ENCODE measurements around the gene LRP2BP.

Gene LRP2BP

DNA sequence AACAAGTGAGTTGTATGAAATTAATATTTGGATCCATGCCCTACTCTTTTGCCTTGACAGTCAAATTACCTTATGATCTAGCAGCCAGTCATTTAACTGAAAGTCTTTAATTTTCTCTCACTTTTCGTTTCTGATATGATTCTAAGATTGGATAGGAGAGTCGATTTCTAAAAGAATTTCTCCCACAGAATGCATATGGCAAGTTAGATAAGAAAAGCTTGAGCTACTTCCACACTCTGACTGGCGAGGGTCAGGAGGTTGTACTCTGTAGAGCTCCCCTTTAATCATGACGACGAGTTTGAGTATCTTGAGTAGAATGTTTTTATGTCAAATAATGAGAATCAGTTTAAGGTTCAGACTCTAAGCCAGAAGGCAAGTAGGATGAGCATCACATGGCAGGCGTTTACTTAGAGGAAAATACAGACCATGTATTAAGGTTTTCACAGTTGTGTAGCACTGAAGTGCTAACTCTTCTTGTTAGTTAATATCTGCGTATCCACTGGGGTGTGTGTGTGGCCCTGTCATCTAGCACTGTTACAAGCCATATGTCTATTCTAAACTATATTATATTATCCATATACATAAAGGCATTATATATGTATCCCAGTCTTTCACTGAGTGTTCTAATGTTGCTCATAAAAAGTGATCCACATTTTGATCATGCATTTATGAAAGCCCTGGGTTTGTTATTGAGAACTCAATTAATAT, 37.8 kb downstream of the LRP2BP start (continued):
- TF ChIP-seq, protein P1, sequence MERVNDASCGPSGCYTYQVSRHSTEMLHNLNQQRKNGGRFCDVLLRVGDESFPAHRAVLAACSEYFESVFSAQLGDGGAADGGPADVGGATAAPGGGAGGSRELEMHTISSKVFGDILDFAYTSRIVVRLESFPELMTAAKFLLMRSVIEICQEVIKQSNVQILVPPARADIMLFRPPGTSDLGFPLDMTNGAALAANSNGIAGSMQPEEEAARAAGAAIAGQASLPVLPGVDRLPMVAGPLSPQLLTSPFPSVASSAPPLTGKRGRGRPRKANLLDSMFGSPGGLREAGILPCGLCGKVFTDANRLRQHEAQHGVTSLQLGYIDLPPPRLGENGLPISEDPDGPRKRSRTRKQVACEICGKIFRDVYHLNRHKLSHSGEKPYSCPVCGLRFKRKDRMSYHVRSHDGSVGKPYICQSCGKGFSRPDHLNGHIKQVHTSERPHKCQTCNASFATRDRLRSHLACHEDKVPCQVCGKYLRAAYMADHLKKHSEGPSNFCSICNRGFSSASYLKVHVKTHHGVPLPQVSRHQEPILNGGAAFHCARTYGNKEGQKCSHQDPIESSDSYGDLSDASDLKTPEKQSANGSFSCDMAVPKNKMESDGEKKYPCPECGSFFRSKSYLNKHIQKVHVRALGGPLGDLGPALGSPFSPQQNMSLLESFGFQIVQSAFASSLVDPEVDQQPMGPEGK (CRISPR knock-in tag; IDR thresholded peaks at IDR 0.05; ENCODE audit: borderline replicate concordance), result no peak
- TF ChIP-seq, protein P2, sequence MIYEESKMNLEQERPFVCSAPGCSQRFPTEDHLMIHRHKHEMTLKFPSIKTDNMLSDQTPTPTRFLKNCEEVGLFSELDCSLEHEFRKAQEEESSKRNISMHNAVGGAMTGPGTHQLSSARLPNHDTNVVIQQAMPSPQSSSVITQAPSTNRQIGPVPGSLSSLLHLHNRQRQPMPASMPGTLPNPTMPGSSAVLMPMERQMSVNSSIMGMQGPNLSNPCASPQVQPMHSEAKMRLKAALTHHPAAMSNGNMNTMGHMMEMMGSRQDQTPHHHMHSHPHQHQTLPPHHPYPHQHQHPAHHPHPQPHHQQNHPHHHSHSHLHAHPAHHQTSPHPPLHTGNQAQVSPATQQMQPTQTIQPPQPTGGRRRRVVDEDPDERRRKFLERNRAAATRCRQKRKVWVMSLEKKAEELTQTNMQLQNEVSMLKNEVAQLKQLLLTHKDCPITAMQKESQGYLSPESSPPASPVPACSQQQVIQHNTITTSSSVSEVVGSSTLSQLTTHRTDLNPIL (CRISPR knock-in tag; IDR thresholded peaks at IDR 0.05; ENCODE audit: low read depth), result no peak
- TF ChIP-seq ISL1 (CRISPR knock-in tag; IDR thresholded peaks at IDR 0.05) (no peak), ZNF8 (CRISPR knock-in tag; IDR thresholded peaks at IDR 0.05) (no peak), TOX (CRISPR knock-in tag; IDR thresholded peaks at IDR 0.05; ENCODE audit: borderline replicate concordance) (no peak)

DNA sequence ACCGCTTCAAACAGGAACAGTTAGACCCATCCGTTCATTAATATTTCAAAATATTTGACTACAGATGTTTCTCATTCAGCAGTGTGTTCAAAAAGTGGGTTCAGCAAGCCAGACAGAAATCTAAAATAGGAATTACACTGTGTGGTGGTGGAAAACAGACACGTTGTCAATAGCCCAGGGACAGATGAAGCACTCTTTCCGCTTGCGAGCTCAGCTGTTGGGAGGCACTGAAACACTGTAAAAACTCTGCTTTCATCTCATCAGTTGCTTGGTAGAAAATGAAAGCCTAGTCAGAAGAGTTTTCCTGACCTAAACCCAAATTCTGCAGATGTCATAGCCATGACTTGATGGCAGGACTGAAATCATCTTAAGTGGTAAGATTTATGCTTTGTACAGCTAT, 38.5 kb downstream of the LRP2BP start:
- ATAC-seq, result no peak
- no peak for TF ChIP-seq OSR1 (CRISPR knock-in tag; IDR thresholded peaks at IDR 0.05)
- TF ChIP-seq BACH2 (CRISPR knock-in tag; IDR thresholded peaks at IDR 0.05; ENCODE audit: borderline replicate concordance), result no peak

DNA sequence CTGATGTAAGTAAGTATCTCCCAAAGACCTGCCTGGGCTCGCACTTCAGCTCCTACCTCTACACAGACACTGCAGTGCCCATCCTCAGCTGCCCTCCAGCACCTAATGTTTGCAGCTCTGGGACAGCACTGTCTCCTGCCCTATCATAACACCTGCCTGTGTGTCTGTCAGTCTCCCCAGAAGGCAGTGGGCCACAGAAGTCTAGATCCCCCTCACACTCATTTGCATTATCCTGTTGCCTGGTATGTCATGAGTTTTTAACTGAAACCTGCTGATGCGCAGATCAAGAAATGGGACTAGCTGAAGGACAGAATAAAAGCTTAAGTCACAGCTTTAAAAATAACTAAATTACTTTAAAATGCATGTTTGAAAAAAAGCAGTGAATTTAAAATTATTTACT, 43.0 kb downstream of the LRP2BP start:
- no peak for TF ChIP-seq BACH2 (CRISPR knock-in tag; IDR thresholded peaks at IDR 0.05; ENCODE audit: borderline replicate concordance)
- TF ChIP-seq TOX (CRISPR knock-in tag; IDR thresholded peaks at IDR 0.05; ENCODE audit: borderline replicate concordance), result no peak
- no peak for TF ChIP-seq ZFP30 (CRISPR knock-in tag; IDR thresholded peaks at IDR 0.05)
- TF ChIP-seq ESRRG (CRISPR knock-in tag; IDR thresholded peaks at IDR 0.05), result no peak
- no peak for TF ChIP-seq ZNF70 (CRISPR knock-in tag; IDR thresholded peaks at IDR 0.05)
- TF ChIP-seq, protein P3, sequence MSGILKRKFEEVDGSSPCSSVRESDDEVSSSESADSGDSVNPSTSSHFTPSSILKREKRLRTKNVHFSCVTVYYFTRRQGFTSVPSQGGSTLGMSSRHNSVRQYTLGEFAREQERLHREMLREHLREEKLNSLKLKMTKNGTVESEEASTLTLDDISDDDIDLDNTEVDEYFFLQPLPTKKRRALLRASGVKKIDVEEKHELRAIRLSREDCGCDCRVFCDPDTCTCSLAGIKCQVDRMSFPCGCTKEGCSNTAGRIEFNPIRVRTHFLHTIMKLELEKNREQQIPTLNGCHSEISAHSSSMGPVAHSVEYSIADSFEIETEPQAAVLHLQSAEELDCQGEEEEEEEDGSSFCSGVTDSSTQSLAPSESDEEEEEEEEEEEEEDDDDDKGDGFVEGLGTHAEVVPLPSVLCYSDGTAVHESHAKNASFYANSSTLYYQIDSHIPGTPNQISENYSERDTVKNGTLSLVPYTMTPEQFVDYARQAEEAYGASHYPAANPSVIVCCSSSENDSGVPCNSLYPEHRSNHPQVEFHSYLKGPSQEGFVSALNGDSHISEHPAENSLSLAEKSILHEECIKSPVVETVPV (CRISPR knock-in tag; IDR thresholded peaks at IDR 0.05), result no peak
- TF ChIP-seq PPARA (CRISPR knock-in tag; IDR thresholded peaks at IDR 0.05; ENCODE audit: borderline replicate concordance), result no peak
- TF ChIP-seq ISL1 (CRISPR knock-in tag; IDR thresholded peaks at IDR 0.05), result no peak
- no peak for ATAC-seq

DNA sequence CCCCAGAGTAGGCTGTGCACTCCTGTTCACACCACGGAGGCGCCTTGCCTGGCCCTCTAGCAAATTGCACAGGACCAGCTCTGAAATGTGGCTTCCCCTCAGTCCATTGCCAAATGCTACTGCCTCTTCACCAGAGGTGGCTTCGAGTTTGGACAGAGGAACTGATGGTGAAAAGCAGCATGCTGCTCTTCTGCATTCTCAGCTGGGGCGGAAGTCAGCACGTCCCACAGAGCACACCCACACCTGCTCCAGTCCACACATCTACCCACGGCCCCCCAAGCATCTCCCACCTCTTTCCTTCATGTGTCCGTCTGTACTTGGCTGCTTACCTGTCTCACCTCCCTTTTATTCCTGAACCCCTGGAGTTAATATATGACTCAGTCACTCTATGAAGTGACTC, 43.5 kb downstream of the LRP2BP start:
- TF ChIP-seq TOX (CRISPR knock-in tag; IDR thresholded peaks at IDR 0.05; ENCODE audit: borderline replicate concordance) (no peak), ZC3H10 (CRISPR knock-in tag; IDR thresholded peaks at IDR 0.05) (no peak), OSR1 (CRISPR knock-in tag; IDR thresholded peaks at IDR 0.05) (no peak), BACH2 (CRISPR knock-in tag; IDR thresholded peaks at IDR 0.05; ENCODE audit: borderline replicate concordance) (no peak), ZNF565 (CRISPR knock-in tag; conservative IDR thresholded peaks at IDR 0.05; ENCODE audit: low read depth) (no peak), GLIS3 (CRISPR knock-in tag; IDR thresholded peaks at IDR 0.05) (no peak), ZFP30 (CRISPR knock-in tag; IDR thresholded peaks at IDR 0.05) (no peak), ZNF70 (CRISPR knock-in tag; IDR thresholded peaks at IDR 0.05) (no peak), ZFP3 (CRISPR knock-in tag; IDR thresholded peaks at IDR 0.05) (no peak), SNAI2 (CRISPR knock-in tag; IDR thresholded peaks at IDR 0.05) (no peak), ZNF8 (CRISPR knock-in tag; IDR thresholded peaks at IDR 0.05) (no peak), PPARA (CRISPR knock-in tag; IDR thresholded peaks at IDR 0.05; ENCODE audit: borderline replicate concordance) (no peak), ISL1 (CRISPR knock-in tag; IDR thresholded peaks at IDR 0.05) (no peak), CSDC2 (CRISPR knock-in tag; IDR thresholded peaks at IDR 0.05) (no peak), RARB (CRISPR knock-in tag; IDR thresholded peaks at IDR 0.05) (no peak), ESRRG (CRISPR knock-in tag; IDR thresholded peaks at IDR 0.05) (no peak)
- TF ChIP-seq, protein P2 (CRISPR knock-in tag; IDR thresholded peaks at IDR 0.05; ENCODE audit: low read depth), result no peak
- TF ChIP-seq, protein P4, sequence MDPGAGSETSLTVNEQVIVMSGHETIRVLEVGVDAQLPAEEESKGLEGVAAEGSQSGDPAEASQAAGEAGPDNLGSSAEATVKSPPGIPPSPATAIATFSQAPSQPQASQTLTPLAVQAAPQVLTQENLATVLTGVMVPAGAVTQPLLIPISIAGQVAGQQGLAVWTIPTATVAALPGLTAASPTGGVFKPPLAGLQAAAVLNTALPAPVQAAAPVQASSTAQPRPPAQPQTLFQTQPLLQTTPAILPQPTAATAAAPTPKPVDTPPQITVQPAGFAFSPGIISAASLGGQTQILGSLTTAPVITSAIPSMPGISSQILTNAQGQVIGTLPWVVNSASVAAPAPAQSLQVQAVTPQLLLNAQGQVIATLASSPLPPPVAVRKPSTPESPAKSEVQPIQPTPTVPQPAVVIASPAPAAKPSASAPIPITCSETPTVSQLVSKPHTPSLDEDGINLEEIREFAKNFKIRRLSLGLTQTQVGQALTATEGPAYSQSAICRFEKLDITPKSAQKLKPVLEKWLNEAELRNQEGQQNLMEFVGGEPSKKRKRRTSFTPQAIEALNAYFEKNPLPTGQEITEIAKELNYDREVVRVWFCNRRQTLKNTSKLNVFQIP (CRISPR knock-in tag; IDR thresholded peaks at IDR 0.05; ENCODE audit: borderline replicate concordance, low read depth), result no peak
- TF ChIP-seq, protein P1 (CRISPR knock-in tag; IDR thresholded peaks at IDR 0.05; ENCODE audit: borderline replicate concordance), result no peak
- ATAC-seq, result no peak
